LNCaP clone FGC (cell line): ENCODE measurements around the gene HOOK1.
"Not testable (repeated sequence)": the region's sequence is repeated elsewhere in the genome, so short reads cannot be mapped to it uniquely, and the experiment has no call there.

ENCODE experiments used
- DNase-seq: peaks from one replicate; pipeline ENCODE4 v3.0.0-alpha.2; 2011; ENCODE audit warnings: low read depth
- H3K4me3 ChIP-seq: 2 replicates; pipeline ENCODE4 v1.5.1; 2011; ENCODE audit warnings: mild to moderate bottlenecking, low read depth, low read length, control low read depth
- CTCF ChIP-seq: IDR thresholded peaks from 2 replicates; pipeline ENCODE4 v1.5.1; 2012; ENCODE audit warnings: mild to moderate bottlenecking; ENCODE audit not compliant: control insufficient read depth, insufficient read depth; ENCODE audit errors: extremely low read depth

HOOK1 gene

GRCh38 chr1:59845091-59845490 lies 30.3 kb downstream of the HOOK1 start:
- DNase-seq, result no peak
- TF ChIP-seq CTCF, result no peak

GRCh38 chr1:59846209-59846894 lies 31.6 kb downstream of the HOOK1 start:
- no peak for TF ChIP-seq CTCF
- H3K4me3 ChIP-seq, result no peak overlapping the region
- no peak for DNase-seq

More at GRCh38 chr1:59845091-59845490, 30.3 kb downstream of the HOOK1 start:
- no peak overlapping the region for H3K4me3 ChIP-seq

- TF ChIP-seq CTCF, result no peak
- no peak overlapping the region for H3K4me3 ChIP-seq
- no peak for DNase-seq
Observed at GRCh38 chr1:59846895-59847282, 32.1 kb downstream of the HOOK1 start.

GRCh38 chr1:59852117-59852516 lies 37.4 kb downstream of the HOOK1 start:
- DNase-seq, result no peak
- no peak for TF ChIP-seq CTCF
- H3K4me3 ChIP-seq, result no peak overlapping the region

GRCh38 chr1:59855297-59855696 lies 40.5 kb downstream of the HOOK1 start:
- DNase-seq, H3K4me3 ChIP-seq: not testable (repeated sequence)

GRCh38 chr1:59856725-59857338 lies 42.1 kb downstream of the HOOK1 start:
- H3K4me3 ChIP-seq, result no peak overlapping the region
- TF ChIP-seq CTCF, result no peak
- DNase-seq, result peak; percentile 46

- no peak for DNase-seq
- TF ChIP-seq CTCF, result no peak
- no peak overlapping the region for H3K4me3 ChIP-seq
Observed at GRCh38 chr1:59857679-59858354, 43.1 kb downstream of the HOOK1 start.
